SJSA1 (cell line): Measurements from ENCODE around the gene PIK3R3. TPM values are rescaled to one million over a fixed set of nuclear protein-coding genes. Genes with fewer than 3 reads are reported as not detected.
"Not testable (repeated sequence)": the region's sequence is repeated elsewhere in the genome, so short reads cannot be mapped to it uniquely, and the experiment has no call there.

Experiments used
- DNase-seq, 2 experiments: peaks; one replicate each; pipeline ENCODE4 v3.0.0-alpha.2; 2015 to 2020; ENCODE audit warnings: low spot score in 2 of 2, low read depth in 1 of 2
- H3K27ac ChIP-seq: fragments of 250-450 bp; sonication (Bioruptor Pico); 2 replicates; pipeline ENCODE4 v1.5.1; 2020; ENCODE audit warnings: mild to moderate bottlenecking, moderate library complexity
- H3K27me3 ChIP-seq: fragments of 250-450 bp; sonication (Bioruptor Pico); replicated peaks from 2 replicates; pipeline ENCODE4 v1.5.1; 2020; ENCODE audit warnings: mild to moderate bottlenecking, moderate library complexity
- H3K36me3 ChIP-seq: fragments of 250-450 bp; sonication (Bioruptor Pico); 2 replicates; pipeline ENCODE4 v1.5.1; 2020; ENCODE audit warnings: mild to moderate bottlenecking
- H3K4me1 ChIP-seq: fragments of 250-450 bp; sonication (Bioruptor Pico); replicated peaks from 2 replicates; pipeline ENCODE4 v1.6.1; 2021; ENCODE audit warnings: mild to moderate bottlenecking
- H3K4me3 ChIP-seq: fragments of 250-450 bp; sonication (Bioruptor Pico); 2 replicates; pipeline ENCODE4 v1.5.1; 2020; ENCODE audit warnings: mild to moderate bottlenecking
- H3K9me3 ChIP-seq: fragments of 250-450 bp; sonication (Bioruptor Pico); replicated peaks from 2 replicates; pipeline ENCODE4 v1.5.1; 2020; ENCODE audit warnings: mild to moderate bottlenecking
- total RNA-seq: library from RNA; depleted of rRNA; stranded (reverse); fragments of >200 nt; shearing (Covaris generic); gene quantifications from 2 replicates; pipeline ENCODE4 v1.2.3, GENCODE V29; 2014

PIK3R3 gene
- total RNA-seq, 1 experiment from 2014 or later, result 15.2 TPM

GRCh38 chr1:46112108-46112507, 20.3 kb downstream of the PIK3R3 start:
- Histone ChIP-seq H3K4me1 (no peaks in the 10 kb centered on the region), H3K4me3 (no peak overlapping the region), H3K9me3 (no peaks in the 10 kb centered on the region), H3K27me3 (no peaks in the 10 kb centered on the region), H3K27ac (no peak overlapping the region), H3K36me3 (no peaks in the 10 kb centered on the region; the same call in 1 of the 2 replicates)
- no peak for DNase-seq

DNA sequence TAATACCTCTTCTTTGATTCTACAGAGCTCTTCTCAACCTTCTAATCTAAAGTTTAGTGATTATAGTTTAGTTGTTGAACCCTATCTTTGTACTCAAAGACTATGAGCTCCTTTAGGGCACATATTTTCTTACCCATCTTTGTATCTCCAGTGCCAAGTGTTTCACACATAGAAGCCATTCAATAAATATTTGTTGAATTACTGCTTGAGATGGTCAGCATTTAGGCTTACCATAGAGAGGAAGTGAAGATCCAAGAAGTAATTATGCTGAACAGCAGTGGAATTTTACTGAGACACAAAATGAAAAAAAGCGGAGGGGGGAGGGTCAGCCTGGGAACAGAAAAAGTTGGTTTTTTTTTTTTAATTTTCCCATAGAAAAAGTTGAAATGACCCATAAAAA, 21.9 kb downstream of the PIK3R3 start:
- H3K27me3 ChIP-seq, result no peaks in the 10 kb centered on the region
- H3K4me1 ChIP-seq, result no peaks in the 10 kb centered on the region
- no peaks in the 10 kb centered on the region for H3K9me3 ChIP-seq
- DNase-seq, result no peak
- H3K4me3 ChIP-seq, result no peak overlapping the region
- no peaks in the 10 kb centered on the region; the same call in 1 of the 2 replicates for H3K36me3 ChIP-seq
- no peak overlapping the region for H3K27ac ChIP-seq

DNA sequence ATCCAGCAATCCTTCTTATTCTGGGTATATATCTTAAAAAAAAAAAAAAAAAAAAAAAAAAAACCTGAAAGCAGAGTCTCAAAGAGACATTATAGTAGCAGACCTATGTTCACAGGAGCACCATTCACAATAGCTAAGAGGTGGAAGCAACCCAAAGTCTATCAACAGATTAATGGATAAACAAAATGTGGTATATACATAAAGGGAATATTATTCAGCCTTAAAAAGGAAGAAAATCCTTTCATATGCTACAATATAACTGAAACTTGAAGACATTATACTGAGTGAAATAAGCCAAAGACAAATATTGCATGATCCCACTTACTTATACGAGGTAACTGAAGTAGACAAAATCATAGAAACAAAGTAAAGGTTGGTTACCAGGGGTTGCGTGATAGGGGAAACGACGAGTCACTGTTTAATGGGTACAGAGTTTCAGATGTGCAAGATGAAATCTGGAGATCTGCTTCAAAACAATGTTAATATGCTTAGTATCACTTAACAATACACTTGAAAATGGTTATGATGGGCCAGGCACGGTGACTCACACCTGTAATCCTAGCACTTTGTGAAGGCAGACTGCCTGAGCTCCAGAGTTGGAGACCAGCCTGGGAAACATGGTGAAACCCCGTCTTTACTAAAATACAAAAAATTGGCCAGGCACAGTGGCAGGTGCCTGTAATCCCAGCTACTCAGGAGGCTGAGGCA, 29.5 kb downstream of the PIK3R3 start:
- H3K36me3 ChIP-seq, result no peaks in the 10 kb centered on the region
- no peaks in the 10 kb centered on the region for H3K27me3 ChIP-seq
- no peak overlapping the region for H3K27ac ChIP-seq
- no peaks in the 10 kb centered on the region for H3K4me1 ChIP-seq
- no peaks in the 10 kb centered on the region for H3K9me3 ChIP-seq
- no peak for DNase-seq
- H3K4me3 ChIP-seq, result no peak overlapping the region

- no peaks in the 10 kb centered on the region for H3K4me1 ChIP-seq
- no peak overlapping the region for H3K27ac ChIP-seq
- no peak overlapping the region for H3K4me3 ChIP-seq
- H3K9me3 ChIP-seq, result no peaks in the 10 kb centered on the region
- no peak for DNase-seq
- H3K27me3 ChIP-seq, result no peaks in the 10 kb centered on the region
- H3K36me3 ChIP-seq, result no peaks in the 10 kb centered on the region
Observed at GRCh38 chr1:46099215-46099614, 33.2 kb downstream of the PIK3R3 start.

DNA sequence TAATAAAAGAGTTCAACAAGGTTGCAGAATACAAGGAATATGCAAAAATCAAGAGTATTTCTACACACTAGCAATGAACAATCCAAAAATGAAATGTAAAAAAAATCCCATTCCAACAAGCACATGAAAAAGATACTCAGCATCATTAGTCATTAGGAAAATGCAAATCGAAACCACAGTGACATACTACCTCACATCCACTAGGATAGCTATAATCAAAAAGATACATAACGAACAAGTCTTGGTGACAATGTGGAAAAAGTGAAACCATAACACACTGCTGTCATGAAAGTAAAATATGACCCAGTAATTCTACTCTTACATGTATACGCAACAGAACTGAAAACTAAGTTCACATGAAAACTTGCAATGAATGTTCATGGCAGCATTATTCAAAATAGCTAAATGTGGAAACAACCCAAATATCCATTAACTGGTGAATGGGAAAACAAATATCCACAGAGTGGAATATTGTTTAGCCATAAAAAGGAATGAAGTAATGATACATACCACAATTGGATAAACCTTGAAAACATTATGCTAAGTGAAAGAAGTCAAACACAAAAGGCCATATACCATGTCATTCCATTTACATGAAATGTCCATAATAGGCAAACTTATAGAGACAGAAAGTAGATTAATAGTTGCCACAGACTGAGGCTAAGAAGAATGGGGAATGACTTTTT, 34.3 kb downstream of the PIK3R3 start:
- H3K9me3 ChIP-seq, result no peaks in the 10 kb centered on the region
- H3K36me3 ChIP-seq, result no peaks in the 10 kb centered on the region
- H3K4me3 ChIP-seq, result no peak overlapping the region
- no peaks in the 10 kb centered on the region for H3K4me1 ChIP-seq
- H3K27me3 ChIP-seq, result no peaks in the 10 kb centered on the region
- DNase-seq, result no peak
- no peak overlapping the region for H3K27ac ChIP-seq

DNA sequence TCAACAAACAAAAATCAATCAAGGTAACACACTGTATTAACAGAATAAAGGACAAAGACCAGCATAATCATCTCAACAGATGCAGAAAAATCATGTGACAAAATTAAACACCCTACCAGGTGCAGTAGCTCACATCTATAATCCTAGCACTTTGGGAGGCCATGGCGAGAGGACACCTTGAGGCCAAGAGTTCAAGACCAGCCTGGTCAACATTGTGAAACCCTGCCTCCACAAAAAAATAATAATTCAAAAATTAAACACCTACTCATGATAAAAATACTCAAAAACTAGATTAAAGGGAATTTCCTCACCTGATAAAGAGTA, 35.3 kb downstream of the PIK3R3 start:
- Histone ChIP-seq H3K9me3 (no peaks in the 10 kb centered on the region), H3K4me3 (no peak overlapping the region), H3K4me1 (no peaks in the 10 kb centered on the region), H3K36me3 (no peaks in the 10 kb centered on the region), H3K27me3 (no peaks in the 10 kb centered on the region), H3K27ac (no peak overlapping the region)
- DNase-seq, result no peak

DNA sequence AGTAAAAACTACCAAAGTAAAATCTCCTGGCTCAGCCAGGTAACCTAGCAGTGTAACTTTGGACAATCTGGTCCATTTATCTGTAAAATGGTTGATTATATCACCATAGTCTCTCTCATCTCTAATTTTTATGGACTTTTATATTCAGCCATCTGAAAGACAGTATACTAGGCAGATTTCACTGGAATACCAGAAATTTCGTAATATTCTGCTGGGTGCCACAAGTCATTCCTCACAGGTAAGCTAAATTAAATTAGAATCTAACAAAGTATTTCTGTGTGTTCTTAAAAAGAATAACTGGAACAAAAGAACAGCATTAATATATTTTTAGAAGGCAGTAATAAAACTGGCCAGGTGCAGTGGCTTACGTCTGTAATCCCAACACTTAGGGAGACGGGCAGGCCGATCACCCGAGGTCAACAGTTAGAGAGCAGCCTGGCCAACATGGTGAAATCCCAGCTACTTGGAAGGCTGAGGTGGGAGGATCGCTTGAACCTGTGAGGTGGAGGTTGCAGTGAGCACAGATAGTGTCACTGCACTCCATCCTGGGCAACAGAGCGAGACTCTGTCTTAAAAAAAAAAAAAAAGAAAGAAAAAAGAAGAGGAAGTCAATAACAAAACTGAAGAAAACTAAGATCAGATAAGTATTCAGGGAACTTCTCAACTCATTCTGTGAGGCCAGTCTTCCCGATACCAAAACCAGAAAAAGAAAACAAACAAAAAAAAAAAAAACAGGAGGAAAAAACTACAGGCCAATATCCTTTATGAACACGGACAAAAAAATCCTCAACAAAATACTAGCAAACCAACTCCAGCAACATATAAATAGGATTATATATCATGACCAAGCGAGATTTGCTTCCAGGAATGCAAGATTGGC, 35.9 kb downstream of the PIK3R3 start:
- Histone ChIP-seq H3K36me3 (no peaks in the 10 kb centered on the region), H3K27me3 (no peaks in the 10 kb centered on the region), H3K27ac (no peak overlapping the region), H3K4me3 (no peak overlapping the region), H3K4me1 (no peaks in the 10 kb centered on the region), H3K9me3 (no peaks in the 10 kb centered on the region)
- no peak for DNase-seq

DNA sequence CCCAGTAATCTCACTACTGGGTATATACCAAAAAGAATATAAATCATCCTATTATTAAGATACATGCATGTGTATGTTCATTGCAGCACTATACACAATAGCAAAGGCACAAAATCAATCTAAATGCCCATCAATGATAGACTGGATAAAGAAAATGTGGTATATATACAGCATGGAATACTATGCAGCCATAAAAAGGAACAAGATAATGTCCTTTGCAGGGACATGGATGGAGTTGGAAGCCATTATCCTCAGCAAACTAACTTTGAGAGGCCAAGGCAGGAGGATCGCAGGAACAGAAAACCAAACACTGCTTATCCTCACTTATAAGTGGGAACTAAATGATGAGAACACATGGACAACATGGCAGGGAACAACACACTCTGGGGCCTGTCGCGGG, 37.3 kb downstream of the PIK3R3 start:
- H3K4me1 ChIP-seq, H3K9me3 ChIP-seq, H3K4me3 ChIP-seq, H3K36me3 ChIP-seq, H3K27me3 ChIP-seq, DNase-seq, H3K27ac ChIP-seq: not testable (repeated sequence)

- DNase-seq, result no peak
- no peak overlapping the region for H3K4me3 ChIP-seq
- H3K9me3 ChIP-seq, result no peaks in the 10 kb centered on the region
- H3K36me3 ChIP-seq, result no peaks in the 10 kb centered on the region
- H3K27me3 ChIP-seq, result no peaks in the 10 kb centered on the region
- H3K4me1 ChIP-seq, result no peaks in the 10 kb centered on the region
- H3K27ac ChIP-seq, result no peak overlapping the region
Observed at GRCh38 chr1:46094471-46095005, 37.9 kb downstream of the PIK3R3 start.

- H3K4me3 ChIP-seq, H3K4me1 ChIP-seq, DNase-seq, H3K27ac ChIP-seq, H3K36me3 ChIP-seq, H3K27me3 ChIP-seq, H3K9me3 ChIP-seq: not testable (repeated sequence)
Observed at GRCh38 chr1:46093832-46094231, 38.6 kb downstream of the PIK3R3 start.

GRCh38 chr1:46087891-46088290, 44.5 kb downstream of the PIK3R3 start:
- no peaks in the 10 kb centered on the region for H3K4me1 ChIP-seq
- no peaks in the 10 kb centered on the region for H3K36me3 ChIP-seq
- no peak for DNase-seq
- no peaks in the 10 kb centered on the region for H3K27me3 ChIP-seq
- no peak overlapping the region for H3K27ac ChIP-seq
- H3K9me3 ChIP-seq, result no peaks in the 10 kb centered on the region
- no peak overlapping the region for H3K4me3 ChIP-seq

DNA sequence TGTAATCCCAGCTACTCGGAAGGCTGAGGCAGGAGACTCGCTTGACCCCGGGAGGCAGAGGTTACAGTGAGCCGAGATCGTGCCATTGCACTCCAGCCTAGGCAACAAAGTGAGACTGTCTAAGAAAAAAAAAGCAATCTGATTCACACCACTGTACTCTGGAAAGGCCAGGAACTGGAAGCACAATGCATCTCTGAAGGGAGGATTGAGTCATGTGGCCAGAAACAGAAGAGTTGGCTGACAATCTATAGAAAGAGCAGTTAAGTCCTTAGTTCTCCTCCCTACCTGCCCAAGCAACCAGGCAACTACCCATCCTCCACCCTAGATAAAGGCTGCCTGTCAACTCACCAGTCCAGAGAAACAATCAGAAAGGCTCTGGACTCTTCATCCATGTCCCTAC, 45.9 kb downstream of the PIK3R3 start:
- no peak overlapping the region for H3K4me3 ChIP-seq
- no peak for DNase-seq
- H3K4me1 ChIP-seq, result no peaks in the 10 kb centered on the region
- H3K9me3 ChIP-seq, result no peaks in the 10 kb centered on the region
- H3K27me3 ChIP-seq, result no peaks in the 10 kb centered on the region
- no peak overlapping the region for H3K27ac ChIP-seq
- H3K36me3 ChIP-seq, result no peaks in the 10 kb centered on the region

DNA sequence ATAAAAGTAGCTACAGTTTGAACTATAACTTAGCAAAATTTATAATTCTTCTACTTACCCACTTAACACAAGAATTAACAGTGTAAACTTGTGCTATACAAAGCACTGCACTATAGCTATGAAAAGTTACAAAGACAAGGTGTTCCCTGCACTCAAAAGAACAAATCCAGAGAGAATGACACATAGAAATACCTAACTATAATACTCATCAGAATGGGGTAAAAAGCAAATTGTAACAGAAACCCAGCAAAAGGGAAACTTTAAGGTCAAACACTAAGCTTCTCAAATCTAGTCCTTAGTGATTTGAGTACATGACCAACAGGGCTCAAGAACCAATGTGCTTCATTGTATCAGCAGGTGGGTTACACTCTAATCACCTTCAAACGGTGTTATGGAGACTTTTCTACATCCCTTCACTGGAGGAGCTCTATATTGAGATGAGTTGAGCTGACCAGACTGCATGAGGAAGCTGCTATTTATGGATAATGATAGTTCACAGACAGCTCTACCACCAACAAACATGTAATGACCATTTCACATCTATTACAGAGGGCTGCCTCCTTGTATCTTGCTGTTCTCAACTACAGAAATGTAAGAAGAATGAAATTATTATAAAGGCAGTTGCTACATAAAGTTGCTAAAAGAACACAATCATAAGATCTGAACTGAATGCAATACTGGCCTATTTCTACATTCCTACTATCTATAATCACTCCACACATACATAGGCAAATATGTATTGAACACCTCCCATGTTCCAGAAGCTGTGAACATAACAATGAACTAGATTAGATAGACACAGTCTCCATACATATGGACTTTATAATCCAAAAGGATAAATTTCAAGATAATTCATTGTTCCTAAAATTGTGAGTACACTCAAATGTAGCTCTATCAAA, 47.6 kb downstream of the PIK3R3 start:
- Histone ChIP-seq H3K9me3 (no peaks in the 10 kb centered on the region), H3K4me3 (no peak overlapping the region), H3K27ac (no peak overlapping the region), H3K4me1 (no peaks in the 10 kb centered on the region), H3K36me3 (no peaks in the 10 kb centered on the region), H3K27me3 (no peaks in the 10 kb centered on the region)
- DNase-seq, result no peak
